GM12891 (cell line): ENCODE measurements around the gene AP3M1.

Experiments
- PAX5 ChIP-seq: IDR thresholded peaks from 2 replicates; pipeline ENCODE4 v1.6.1; 2011; ENCODE audit warnings: low read length, moderate library complexity, mild to moderate bottlenecking; ENCODE audit not compliant: insufficient read depth, severe bottlenecking
- POLR2A ChIP-seq: IDR thresholded peaks from 2 replicates; pipeline ENCODE4 v1.6.1; 2011; ENCODE audit warnings: low read depth, low read length, control low read depth
- POLR2AphosphoS5 ChIP-seq: IDR thresholded peaks from 2 replicates; pipeline ENCODE4 v1.6.1; 2011; ENCODE audit warnings: low read depth, low read length, control low read depth
- POU2F2 ChIP-seq: IDR thresholded peaks from 2 replicates; pipeline ENCODE4 v1.6.1; 2011; ENCODE audit warnings: low read depth, mild to moderate bottlenecking, control low read depth, low read length, moderate library complexity
- SPI1 ChIP-seq: IDR thresholded peaks from 2 replicates; pipeline ENCODE4 v1.6.1; 2011; ENCODE audit warnings: low read depth, low read length, control low read depth
- TAF1 ChIP-seq: IDR thresholded peaks from 2 replicates; pipeline ENCODE4 v1.6.1; 2011; ENCODE audit warnings: low read depth, low read length, control low read depth

- TF ChIP-seq POLR2A (no peak), POU2F2 (no peak), SPI1 (no peak), POLR2AphosphoS5 (no peak), TAF1 (no peak), PAX5 (no peak)
Measured at GRCh38 chr10:74178042-74178791, 27.6 kb upstream of the AP3M1 start.
